GM18907 (cell line): ENCODE results near the gene NUTM2D.
"Not testable (repeated sequence)": the region's sequence is repeated elsewhere in the genome, so short reads cannot be mapped to it uniquely, and the experiment has no call there.

Experiments used
- ATAC-seq: cut with Tn5 transposase; IDR thresholded peaks from one replicate; pipeline ENCODE4 v1.9.1; 2021; ENCODE audit warnings: mild to moderate bottlenecking, moderate library complexity; ENCODE audit not compliant: unreplicated experiment

The NUTM2D gene

GRCh38 chr10:87369514-87370112, 12.1 kb downstream of the NUTM2D start:
- ATAC-seq: not testable (repeated sequence)

- ATAC-seq: not testable (repeated sequence)
These were observed 16.5 kb downstream of the NUTM2D start for GRCh38 chr10:87374091-87374490.

GRCh38 chr10:87379115-87379514, 21.6 kb downstream of the NUTM2D start:
- not testable (repeated sequence) for ATAC-seq

DNA sequence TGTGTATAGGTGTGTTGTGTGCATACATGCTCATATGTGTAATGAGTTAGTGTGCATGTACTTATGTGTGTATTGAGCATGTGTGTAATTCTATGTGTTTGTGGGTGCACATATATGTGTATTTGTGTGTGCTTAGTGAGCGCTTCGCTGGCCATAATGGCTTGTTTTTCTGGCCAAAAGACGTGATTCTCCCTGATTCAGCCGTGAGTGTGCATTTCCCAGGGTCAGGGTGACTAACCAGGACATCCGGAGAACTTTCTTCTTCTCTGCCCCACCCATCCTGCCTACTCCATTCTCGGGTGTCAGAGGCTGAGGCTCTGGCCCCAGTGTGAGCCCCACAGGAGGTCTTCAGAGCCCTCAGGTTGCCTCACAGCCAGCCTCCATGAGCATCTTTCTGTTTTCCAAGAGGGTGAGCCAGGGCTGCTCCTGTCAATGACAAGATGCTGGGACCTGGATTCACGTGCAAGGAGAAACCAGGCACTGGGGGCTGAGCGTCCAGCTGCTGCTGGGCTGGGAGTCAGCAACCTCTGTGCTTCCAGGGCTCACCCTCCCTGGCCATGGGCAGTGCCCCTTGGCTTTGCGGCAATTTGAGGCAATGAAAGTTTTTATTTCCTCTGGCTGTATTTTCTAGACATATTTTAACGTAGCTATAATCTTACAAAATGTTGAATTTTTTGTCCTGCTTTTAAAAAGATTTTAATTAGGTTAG, 25.8 kb downstream of the NUTM2D start:
- ATAC-seq: not testable (repeated sequence)

- not testable (repeated sequence) for ATAC-seq
These were observed 26.7 kb downstream of the NUTM2D start for GRCh38 chr10:87384283-87384682.

DNA sequence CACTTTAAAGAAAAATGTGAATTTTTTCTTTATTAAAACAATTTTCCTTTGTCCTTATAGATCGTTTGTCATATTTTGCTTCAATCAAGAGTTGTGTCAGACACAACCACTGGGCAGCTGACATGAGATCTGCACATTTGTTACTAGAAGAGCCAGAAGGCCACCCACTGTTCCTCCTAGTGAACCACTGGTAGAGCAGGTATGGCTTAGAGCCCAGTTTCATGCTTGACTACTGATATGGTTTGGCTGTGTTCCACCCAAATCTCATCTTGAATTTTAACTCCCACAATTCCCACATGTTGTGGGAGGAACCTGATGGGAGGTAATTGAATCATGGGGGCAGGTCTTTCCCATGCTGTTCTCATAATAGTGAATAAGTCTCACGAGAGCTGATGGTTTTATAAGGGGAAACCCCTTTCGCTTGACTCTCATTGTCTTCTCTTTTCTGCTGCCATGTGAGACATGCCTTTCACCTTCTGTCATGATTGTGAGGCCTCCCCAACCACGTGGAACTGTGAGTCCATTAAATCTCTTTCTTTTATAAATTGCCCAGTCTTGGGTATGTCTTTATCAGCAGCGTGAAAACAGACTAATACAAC, 28.3 kb downstream of the NUTM2D start:
- ATAC-seq: not testable (repeated sequence)

DNA sequence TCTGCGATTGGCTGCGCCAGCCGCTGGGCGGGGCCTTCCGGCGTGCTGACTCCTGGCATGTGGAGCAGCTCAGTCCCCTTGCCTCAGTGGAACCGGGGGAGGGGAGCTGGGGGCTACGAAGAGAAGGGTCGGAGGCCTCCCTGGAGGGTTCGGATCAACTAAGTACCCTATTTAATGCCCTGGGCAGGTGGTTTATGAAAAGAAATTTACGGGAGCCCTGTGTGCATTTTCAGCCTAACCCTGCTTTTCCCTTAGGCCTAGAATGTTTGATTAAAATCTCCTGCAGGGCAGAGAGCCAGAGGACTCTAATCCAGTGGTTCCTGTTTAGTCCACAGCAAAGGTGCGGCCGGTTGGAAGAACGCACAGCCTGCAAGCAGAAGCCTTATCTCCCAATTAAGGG, 33.8 kb downstream of the NUTM2D start:
- ATAC-seq: not testable (repeated sequence)

DNA sequence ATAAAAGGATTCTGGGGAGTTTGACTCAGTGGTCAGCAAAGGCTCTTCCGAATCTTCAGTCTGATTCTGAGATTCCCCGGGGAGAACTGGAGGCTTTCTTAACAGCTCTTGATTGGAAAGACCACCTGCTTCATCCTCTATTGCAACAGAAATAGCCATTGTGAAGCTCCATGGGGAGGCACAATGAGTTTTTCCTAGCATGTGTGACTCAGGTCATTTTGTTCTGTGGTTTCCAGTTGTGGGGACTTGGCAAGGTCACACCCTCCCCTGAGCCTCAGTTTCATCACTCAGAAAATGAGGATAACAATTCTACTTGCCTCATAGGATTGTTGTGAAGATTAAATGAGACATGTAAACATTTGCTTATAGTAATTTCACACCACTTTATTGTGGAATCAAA, 38.7 kb downstream of the NUTM2D start:
- not testable (repeated sequence) for ATAC-seq

DNA sequence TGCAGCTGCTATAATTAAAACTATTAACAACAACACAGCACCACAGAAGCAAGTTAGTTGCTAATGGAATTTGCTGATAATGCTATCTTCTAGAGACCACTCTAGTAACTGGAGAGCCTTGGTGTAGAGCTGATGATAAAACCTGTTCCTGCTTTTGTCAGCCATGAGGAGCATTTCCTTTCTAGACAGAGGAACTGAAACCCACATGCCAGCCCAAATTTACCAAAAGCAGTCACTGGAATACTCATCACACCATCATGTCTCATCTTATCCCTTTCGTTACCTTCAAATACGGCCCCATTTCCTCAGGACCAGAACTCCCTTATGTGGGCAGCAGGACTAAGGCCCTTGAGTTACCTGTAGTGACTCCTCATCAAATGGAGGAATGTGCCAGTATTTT, 40.9 kb downstream of the NUTM2D start:
- ATAC-seq: not testable (repeated sequence)

DNA sequence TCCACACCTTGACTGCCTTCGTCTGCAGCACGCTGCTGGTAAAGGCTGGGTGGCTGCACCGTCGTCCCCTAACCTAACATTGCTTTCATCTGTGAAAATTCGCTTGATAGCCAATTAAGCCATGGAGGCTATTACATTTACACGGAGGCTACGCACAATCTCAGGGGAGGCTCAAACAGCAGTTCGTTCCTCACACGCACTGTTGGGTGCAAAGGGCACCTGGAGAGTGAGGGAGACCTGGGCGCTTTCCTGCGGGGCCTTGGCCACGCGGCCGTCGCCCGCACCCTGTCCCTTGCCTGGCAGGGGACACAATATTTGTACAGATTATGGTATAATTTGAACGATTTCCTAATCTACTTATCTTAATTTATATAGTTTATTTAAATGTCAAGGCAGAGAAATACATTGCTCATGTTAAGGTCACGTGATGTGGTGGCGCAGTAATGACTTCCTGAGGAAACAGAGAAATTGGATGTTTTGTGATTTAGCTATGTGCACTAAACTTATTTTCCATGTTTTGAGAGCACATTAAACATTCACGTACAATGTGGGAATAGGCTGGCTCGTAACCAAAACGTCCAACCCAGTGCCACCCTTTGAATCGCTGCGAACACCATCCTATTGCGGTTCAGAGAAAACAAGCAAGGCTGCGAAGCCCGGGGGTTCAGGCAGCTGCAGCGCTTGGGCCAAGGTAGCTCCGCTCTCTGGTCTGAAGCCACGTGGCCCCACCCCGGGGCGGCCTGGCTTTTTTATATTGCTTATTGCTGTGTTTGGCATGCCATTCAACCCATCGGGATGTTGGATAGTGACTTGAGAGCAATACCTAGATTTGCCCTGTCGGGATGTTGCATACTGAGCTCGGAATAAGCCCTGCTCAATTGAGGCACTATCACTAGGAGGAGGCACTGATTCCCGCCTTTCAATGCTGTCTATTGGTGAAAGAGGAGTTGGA, 50.2 kb downstream of the NUTM2D start:
- not testable (repeated sequence) for ATAC-seq

DNA sequence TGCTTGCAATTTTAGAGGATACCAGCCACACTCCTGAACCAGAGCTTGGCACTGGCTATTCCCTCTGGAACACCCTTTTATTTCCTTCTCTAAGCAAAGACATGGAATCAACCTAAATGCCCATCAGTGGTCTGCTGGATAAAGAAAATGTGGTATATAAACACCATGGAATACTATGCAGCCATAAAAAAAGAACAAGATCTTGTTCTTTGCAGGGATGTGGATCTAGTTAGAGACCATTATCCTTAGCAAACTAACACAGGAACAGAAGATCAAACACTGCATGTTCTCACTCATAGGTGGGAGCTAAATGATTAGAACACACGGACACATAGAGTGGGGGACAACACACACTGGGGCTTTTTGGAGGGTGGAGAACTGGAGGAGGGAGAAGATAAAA, 56.4 kb downstream of the NUTM2D start:
- not testable (repeated sequence) for ATAC-seq
